Fibroblast of peridontal ligament (primary cell): ENCODE data around the gene ADCK1.
A peak's percentile ranks its signal among the peaks of the same experiment; 100 is the strongest.
"Not testable (repeated sequence)": the region's sequence is repeated elsewhere in the genome, so short reads cannot be mapped to it uniquely, and the experiment has no call there.

Experiments
- DNase-seq: peaks from one replicate; pipeline ENCODE4 v3.0.0-alpha.2; 2010; ENCODE audit errors: extremely low read depth

Gene ADCK1

GRCh38 chr14:77947372-77947771, 147.5 kb downstream of the ADCK1 start:
- no peak for DNase-seq

- DNase-seq, result peak; percentile 6
Measured at GRCh38 chr14:77950371-77951063, 150.6 kb downstream of the ADCK1 start.

GRCh38 chr14:77955816-77956484, 156.0 kb downstream of the ADCK1 start:
- DNase-seq, result no peak

GRCh38 chr14:77959686-77960085, 159.8 kb downstream of the ADCK1 start:
- not testable (repeated sequence) for DNase-seq

GRCh38 chr14:77961847-77962580, 162.1 kb downstream of the ADCK1 start:
- DNase-seq, result no peak

GRCh38 chr14:77962731-77963520, 163.0 kb downstream of the ADCK1 start:
- no peak for DNase-seq

GRCh38 chr14:77964586-77964985, 164.7 kb downstream of the ADCK1 start:
- no peak for DNase-seq

- no peak for DNase-seq
Measured at GRCh38 chr14:77965050-77965449, 165.1 kb downstream of the ADCK1 start.

GRCh38 chr14:77965919-77966435, 166.1 kb downstream of the ADCK1 start:
- no peak for DNase-seq

- no peak for DNase-seq
Measured at GRCh38 chr14:77967110-77967509, 167.2 kb downstream of the ADCK1 start.

- no peak for DNase-seq
Measured at GRCh38 chr14:77970646-77971045, 170.7 kb downstream of the ADCK1 start.

GRCh38 chr14:77973246-77973645, 173.3 kb downstream of the ADCK1 start:
- no peak for DNase-seq

- no peak for DNase-seq
Measured at GRCh38 chr14:77976591-77976990, 176.7 kb downstream of the ADCK1 start.

- DNase-seq, result no peak
Measured at GRCh38 chr14:77979171-77979570, 179.3 kb downstream of the ADCK1 start.

- peak; percentile 29 for DNase-seq
Measured at GRCh38 chr14:77979666-77980351, 179.9 kb downstream of the ADCK1 start.

- DNase-seq, result no peak
Measured at GRCh38 chr14:77980475-77981321, 180.8 kb downstream of the ADCK1 start.
